Liver (tissue), 9 donors: Measurements from ENCODE around the gene PRMT2. TPM values are rescaled to one million over a fixed set of nuclear protein-coding genes. Genes with fewer than 3 reads are reported as not detected.

Source experiments
- DNase-seq: peaks from one replicate; pipeline ENCODE4 v3.0.0-alpha.2; 2017; ENCODE audit warnings: low spot score
- H3K27ac ChIP-seq, 2 donors: one replicate each; pipeline ENCODE4 v1.7.0; 2013; ENCODE audit warnings: inconsistent platforms in 2 of 2, low read length in 2 of 2, control low read depth in 1 of 2, low read depth in 1 of 2, mild to moderate bottlenecking in 1 of 2
- H3K27me3 ChIP-seq, 4 donors: one replicate each; pipeline versions ENCODE4 v1.6.1 to v1.7.0; 2013; ENCODE audit warnings: low read length in 3 of 4, inconsistent platforms in 1 of 4, mild to moderate bottlenecking in 1 of 4, moderate library complexity in 1 of 4; ENCODE audit not compliant: control insufficient read depth in 4 of 4, insufficient read depth in 4 of 4
- H3K36me3 ChIP-seq, 4 donors: one replicate each; pipeline versions ENCODE4 v1.6.1 to v1.7.0; 2013; ENCODE audit warnings: low read length in 3 of 4, mild to moderate bottlenecking in 3 of 4, low read depth in 1 of 4, moderate library complexity in 1 of 4; ENCODE audit not compliant: control insufficient read depth in 4 of 4, insufficient read depth in 3 of 4
- H3K4me1 ChIP-seq, 4 donors: one replicate each; pipeline versions ENCODE4 v1.6.1 to v1.7.0; 2013; ENCODE audit warnings: low read length in 3 of 4, mild to moderate bottlenecking in 3 of 4, moderate library complexity in 1 of 4; ENCODE audit not compliant: control insufficient read depth in 4 of 4, insufficient read depth in 4 of 4
- H3K4me3 ChIP-seq, 3 donors: one replicate each; pipeline versions ENCODE4 v1.6.1 to v1.7.0; 2013; ENCODE audit warnings: low read length in 3 of 3, control low read depth in 1 of 3, low read depth in 1 of 3, mild to moderate bottlenecking in 1 of 3
- H3K9ac ChIP-seq, 2 donors: one replicate each; pipeline ENCODE4 v1.7.0; 2013; ENCODE audit warnings: low read length in 2 of 2, mild to moderate bottlenecking in 2 of 2, moderate library complexity in 2 of 2, control low read depth in 1 of 2, low read depth in 1 of 2
- H3K9me3 ChIP-seq, 4 donors: one replicate each; pipeline versions ENCODE4 v1.6.1 to v1.7.0; 2013; ENCODE audit warnings: low read length in 3 of 4; ENCODE audit not compliant: control insufficient read depth in 4 of 4
- CTCF ChIP-seq: fragments of 150-350 bp; IDR thresholded peaks from 2 replicates; pipeline ENCODE4 v1.5.1; 2017; ENCODE audit warnings: improper control_type of control experiment, low read depth, low read length; ENCODE audit not compliant: missing input control
- EGR1 ChIP-seq, 2 donors: IDR thresholded peaks; 2 replicates each; pipeline ENCODE4 v1.6.1; 2016 to 2018; ENCODE audit warnings: antibody characterized with exemption in 2 of 2, low read depth in 2 of 2
- FOXA1 ChIP-seq: IDR thresholded peaks from 2 replicates; pipeline ENCODE4 v1.6.1; 2016; ENCODE audit warnings: antibody characterized with exemption
- HNF4A ChIP-seq, 2 donors: conservative IDR thresholded peaks; 2 replicates each; pipeline ENCODE4 v1.6.1; 2016; ENCODE audit warnings: antibody characterized with exemption in 2 of 2, mild to moderate bottlenecking in 2 of 2
- MAX ChIP-seq: IDR thresholded peaks from 2 replicates; pipeline ENCODE4 v1.6.1; 2016; ENCODE audit warnings: antibody characterized with exemption
- NR2F2 ChIP-seq: IDR thresholded peaks from 2 replicates; pipeline ENCODE4 v1.6.1; 2016; ENCODE audit warnings: antibody characterized with exemption
- RAD21 ChIP-seq, 2 donors: IDR thresholded peaks; 2 replicates each; pipeline ENCODE4 v1.6.1; 2016; ENCODE audit warnings: antibody characterized with exemption in 2 of 2, mild to moderate bottlenecking in 2 of 2
- RXRA ChIP-seq, 2 donors: IDR thresholded peaks; 2 replicates each; pipeline ENCODE4 v1.6.1; 2017 to 2018; ENCODE audit warnings: antibody characterized with exemption in 2 of 2, mild to moderate bottlenecking in 1 of 2
- SP1 ChIP-seq: IDR thresholded peaks from 2 replicates; pipeline ENCODE4 v1.6.1; 2018; ENCODE audit warnings: antibody characterized with exemption, mild to moderate bottlenecking
- TAF1 ChIP-seq: conservative IDR thresholded peaks from 2 replicates; pipeline ENCODE4 v1.6.1; 2016; ENCODE audit warnings: antibody characterized with exemption, mild to moderate bottlenecking
- YY1 ChIP-seq: IDR thresholded peaks from 2 replicates; pipeline ENCODE4 v1.6.1; 2016; ENCODE audit warnings: antibody characterized with exemption, mild to moderate bottlenecking
- WGBS: extraction: QIAGEN DNeasy Blood & Tissue Kit; methylation state at CpG from one replicate; pipeline ENCODE4 v1.1.7; 2013; 5-methylcytosine and 5-hydroxymethylcytosine counted together
- polyA plus RNA-seq, 2 donors: library from polyadenylated mRNA; stranded (reverse) in 1 of 2; unstranded in 1 of 2; fragments of 200-250 nt in 1 of 2; fragments of >200 nt in 1 of 2; fragmentation: Nextera tagmentation in 1 of 2; extraction: Ambion mirVana in 1 of 2; gene quantifications; one replicate each; pipeline versions ENCODE4 v1.2.1 to v1.2.3, GENCODE V29; 2013 to 2015
- total RNA-seq, 2 donors: library from RNA; depleted of rRNA; stranded (reverse); fragments of >200 nt; gene quantifications; one replicate each; pipeline ENCODE4 v1.2.3, GENCODE V29; 2014
- TF ChIP-seq, protein P1 (sequence below): IDR thresholded peaks from 2 replicates; pipeline ENCODE4 v1.6.1; 2016; ENCODE audit warnings: antibody characterized with exemption
- TF ChIP-seq, protein P2 (sequence below): IDR thresholded peaks from 2 replicates; pipeline ENCODE4 v1.6.1; 2016; ENCODE audit warnings: antibody characterized with exemption
- TF ChIP-seq, protein P3 (sequence below): IDR thresholded peaks from 2 replicates; pipeline ENCODE4 v1.6.1; 2016; ENCODE audit warnings: antibody characterized with exemption, mild to moderate bottlenecking
- donor health status: healthy.
- donor health status: healthy.
- donor health status: healthy.
- donor health status: healthy.
- donor health status: healthy.

The PRMT2 gene
- total and polyA plus RNA-seq, 4 donors = 17.9 to 29.2 (median 23.2) TPM

DNA sequence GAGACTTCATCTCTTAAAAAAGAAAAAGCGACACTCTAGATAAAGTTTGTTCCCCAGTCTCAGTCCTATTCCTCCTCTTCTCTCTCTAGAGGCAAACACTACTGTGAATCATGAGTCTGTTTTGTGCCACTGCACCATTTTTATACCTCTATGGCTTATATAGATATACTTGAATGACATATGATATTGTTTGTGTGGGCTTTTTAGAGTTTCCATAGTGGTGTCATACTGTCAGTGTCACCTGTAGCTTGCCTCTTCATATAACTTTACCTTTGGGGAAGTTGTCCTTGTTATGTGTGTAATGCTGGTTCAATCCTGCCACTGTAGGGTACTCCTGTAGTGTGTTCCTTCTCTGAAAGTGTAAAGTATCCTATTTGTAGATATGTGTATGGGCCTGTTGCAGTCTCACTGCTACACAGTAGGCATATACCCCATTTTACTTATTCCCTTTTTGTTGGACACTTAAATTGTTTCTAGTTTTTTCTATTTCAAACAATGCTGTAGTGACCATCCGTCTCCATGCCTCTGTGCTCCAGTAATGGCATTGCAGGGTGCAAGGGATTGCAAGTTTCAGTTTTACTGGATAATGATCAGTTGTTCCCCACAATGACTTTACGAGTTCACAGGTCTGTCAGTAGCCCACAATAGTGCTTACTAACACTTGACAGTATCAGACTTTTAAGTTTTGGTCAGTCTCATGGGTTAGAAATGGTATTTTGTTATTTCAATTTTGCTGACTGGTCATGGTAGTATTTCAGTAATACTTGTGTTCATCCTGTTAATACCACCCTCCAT, 2.7 kb downstream of the PRMT2 start:
- H3K27ac ChIP-seq = no peak overlapping the region
- H3K9ac ChIP-seq = no peak overlapping the region
- H3K4me3 ChIP-seq = no peak overlapping the region
- no peaks in the 10 kb centered on the region for H3K27me3 ChIP-seq
- WGBS = 80% methylated on average over 3 of the region's 3 CpGs
- peaks cover 0 to 6% (median 2%) of the 10 kb centered on the region in 4 donors for H3K36me3 ChIP-seq
- DNase-seq = no peak
- no peaks in the 10 kb centered on the region for H3K9me3 ChIP-seq
- TF ChIP-seq FOXA1 = no peak
- TF ChIP-seq HNF4A (conservative IDR thresholded peaks at IDR 0.05) = no peak
- TF ChIP-seq TAF1 = no peak
- no peak for TF ChIP-seq YY1
- no peak for TF ChIP-seq RXRA (IDR thresholded peaks at IDR 0.05)
- TF ChIP-seq SP1 = no peak
- no peak for TF ChIP-seq CTCF
- H3K4me1 ChIP-seq = peaks cover 5 to 22% (median 10%) of the 10 kb centered on the region in 4 donors

DNA sequence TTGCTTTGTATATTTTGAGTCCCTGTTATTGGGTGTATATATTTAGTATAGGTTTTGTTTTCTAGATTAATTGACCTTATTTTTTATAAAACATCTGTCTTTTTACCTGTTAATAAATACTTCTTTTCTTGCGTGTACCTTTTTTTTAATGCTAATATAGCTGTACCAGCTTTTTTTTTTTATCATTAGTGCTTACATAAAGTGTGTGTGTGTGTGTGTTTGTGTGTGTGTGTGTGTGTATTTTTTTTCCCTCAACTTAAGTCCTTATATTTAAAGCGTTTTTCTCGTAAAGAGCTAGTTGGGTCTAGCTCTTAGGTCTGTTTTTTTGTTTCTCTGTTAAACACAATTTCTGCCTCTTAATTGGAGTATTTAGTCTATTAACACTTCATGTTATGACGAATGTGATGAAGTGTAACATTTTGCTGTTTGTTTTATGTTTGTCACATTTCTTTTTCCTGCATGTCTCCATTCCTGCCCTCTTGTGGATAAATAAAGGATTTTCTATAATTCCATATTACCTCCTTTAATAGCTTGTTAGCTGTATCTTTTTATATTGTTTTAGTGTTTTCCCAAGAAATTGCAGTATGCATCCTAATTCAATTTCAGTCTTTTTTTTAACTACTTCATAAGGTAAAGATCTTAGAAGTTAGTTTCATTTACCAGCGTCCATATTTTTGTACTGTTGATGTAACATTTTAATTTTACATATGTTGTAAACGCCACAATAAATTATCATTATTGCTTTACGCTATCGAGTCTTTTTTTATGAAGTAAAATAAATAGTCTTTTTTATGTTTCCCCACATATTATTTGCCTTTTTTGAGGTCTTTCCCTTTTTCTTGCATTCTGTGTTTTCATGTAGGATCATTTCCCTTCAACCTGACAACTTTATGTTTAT, 4.3 kb downstream of the PRMT2 start:
- 85% methylated on average over 8 of the region's 8 CpGs for WGBS
- DNase-seq = no peak
- Histone ChIP-seq H3K4me1 (peaks cover 5 to 20% (median 10%) of the 10 kb centered on the region in 4 donors), H3K36me3 (peaks cover 3 to 17% (median 13%) of the 10 kb centered on the region in 4 donors), H3K27me3 (no peaks in the 10 kb centered on the region), H3K9ac (no peak overlapping the region), H3K4me3 (no peak overlapping the region), H3K9me3 (no peaks in the 10 kb centered on the region), H3K27ac (no peak overlapping the region)
- TF ChIP-seq, protein P1, sequence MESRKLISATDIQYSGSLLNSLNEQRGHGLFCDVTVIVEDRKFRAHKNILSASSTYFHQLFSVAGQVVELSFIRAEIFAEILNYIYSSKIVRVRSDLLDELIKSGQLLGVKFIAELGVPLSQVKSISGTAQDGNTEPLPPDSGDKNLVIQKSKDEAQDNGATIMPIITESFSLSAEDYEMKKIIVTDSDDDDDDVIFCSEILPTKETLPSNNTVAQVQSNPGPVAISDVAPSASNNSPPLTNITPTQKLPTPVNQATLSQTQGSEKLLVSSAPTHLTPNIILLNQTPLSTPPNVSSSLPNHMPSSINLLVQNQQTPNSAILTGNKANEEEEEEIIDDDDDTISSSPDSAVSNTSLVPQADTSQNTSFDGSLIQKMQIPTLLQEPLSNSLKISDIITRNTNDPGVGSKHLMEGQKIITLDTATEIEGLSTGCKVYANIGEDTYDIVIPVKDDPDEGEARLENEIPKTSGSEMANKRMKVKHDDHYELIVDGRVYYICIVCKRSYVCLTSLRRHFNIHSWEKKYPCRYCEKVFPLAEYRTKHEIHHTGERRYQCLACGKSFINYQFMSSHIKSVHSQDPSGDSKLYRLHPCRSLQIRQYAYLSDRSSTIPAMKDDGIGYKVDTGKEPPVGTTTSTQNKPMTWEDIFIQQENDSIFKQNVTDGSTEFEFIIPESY = no peak
- TF ChIP-seq CTCF (peak; percentile 24), MAX (no peak), EGR1 (IDR thresholded peaks at IDR 0.05; ENCODE audit: low read depth in 2 of 2) (no peak), NR2F2 (no peak), RAD21 (IDR thresholded peaks at IDR 0.05) (peak; percentile 66 to 75)
- TF ChIP-seq, protein P2, sequence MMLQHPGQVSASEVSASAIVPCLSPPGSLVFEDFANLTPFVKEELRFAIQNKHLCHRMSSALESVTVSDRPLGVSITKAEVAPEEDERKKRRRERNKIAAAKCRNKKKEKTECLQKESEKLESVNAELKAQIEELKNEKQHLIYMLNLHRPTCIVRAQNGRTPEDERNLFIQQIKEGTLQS = no peak
- TF ChIP-seq, protein P3, sequence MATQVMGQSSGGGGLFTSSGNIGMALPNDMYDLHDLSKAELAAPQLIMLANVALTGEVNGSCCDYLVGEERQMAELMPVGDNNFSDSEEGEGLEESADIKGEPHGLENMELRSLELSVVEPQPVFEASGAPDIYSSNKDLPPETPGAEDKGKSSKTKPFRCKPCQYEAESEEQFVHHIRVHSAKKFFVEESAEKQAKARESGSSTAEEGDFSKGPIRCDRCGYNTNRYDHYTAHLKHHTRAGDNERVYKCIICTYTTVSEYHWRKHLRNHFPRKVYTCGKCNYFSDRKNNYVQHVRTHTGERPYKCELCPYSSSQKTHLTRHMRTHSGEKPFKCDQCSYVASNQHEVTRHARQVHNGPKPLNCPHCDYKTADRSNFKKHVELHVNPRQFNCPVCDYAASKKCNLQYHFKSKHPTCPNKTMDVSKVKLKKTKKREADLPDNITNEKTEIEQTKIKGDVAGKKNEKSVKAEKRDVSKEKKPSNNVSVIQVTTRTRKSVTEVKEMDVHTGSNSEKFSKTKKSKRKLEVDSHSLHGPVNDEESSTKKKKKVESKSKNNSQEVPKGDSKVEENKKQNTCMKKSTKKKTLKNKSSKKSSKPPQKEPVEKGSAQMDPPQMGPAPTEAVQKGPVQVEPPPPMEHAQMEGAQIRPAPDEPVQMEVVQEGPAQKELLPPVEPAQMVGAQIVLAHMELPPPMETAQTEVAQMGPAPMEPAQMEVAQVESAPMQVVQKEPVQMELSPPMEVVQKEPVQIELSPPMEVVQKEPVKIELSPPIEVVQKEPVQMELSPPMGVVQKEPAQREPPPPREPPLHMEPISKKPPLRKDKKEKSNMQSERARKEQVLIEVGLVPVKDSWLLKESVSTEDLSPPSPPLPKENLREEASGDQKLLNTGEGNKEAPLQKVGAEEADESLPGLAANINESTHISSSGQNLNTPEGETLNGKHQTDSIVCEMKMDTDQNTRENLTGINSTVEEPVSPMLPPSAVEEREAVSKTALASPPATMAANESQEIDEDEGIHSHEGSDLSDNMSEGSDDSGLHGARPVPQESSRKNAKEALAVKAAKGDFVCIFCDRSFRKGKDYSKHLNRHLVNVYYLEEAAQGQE = no peak
